Right lobe of liver (tissue), 6 donors: ENCODE measurements around the gene SLC26A8. TPM values are rescaled to one million over a fixed set of nuclear protein-coding genes. Genes with fewer than 3 reads are reported as not detected.

Source experiments
- ATAC-seq, 4 donors: fragments of 200-7000 bp; cut with Tn5 transposase; one replicate each; pipeline ENCODE4 v1.9.1; 2020; ENCODE audit warnings: mild to moderate bottlenecking in 4 of 4, moderate library complexity in 4 of 4
- DNase-seq, 3 donors: peaks; one replicate each; pipeline ENCODE4 v3.0.0-alpha.2; 2020
- H3K27ac ChIP-seq, 3 donors: fragments of 200-600 bp; one replicate each; pipeline ENCODE4 v1.8.0; 2022
- H3K27me3 ChIP-seq, 2 donors: fragments of 200-600 bp; one replicate each; pipeline ENCODE4 v1.8.0; 2022
- H3K36me3 ChIP-seq, 4 donors: fragments of 200-600 bp; sonication (generic) in 1 of 4; one replicate each; pipeline versions ENCODE4 v1.5.1 to v1.8.0; 2017 to 2022; ENCODE audit warnings: control low read depth in 1 of 4
- H3K4me1 ChIP-seq, 4 donors: fragments of 200-600 bp; sonication (generic) in 1 of 4; one replicate each; pipeline versions ENCODE4 v1.5.1 to v1.8.0; 2017 to 2022; ENCODE audit warnings: control low read depth in 1 of 4
- H3K4me3 ChIP-seq, 3 donors: fragments of 200-600 bp; one replicate each; pipeline ENCODE4 v1.8.0; 2022
- H3K9me3 ChIP-seq, 4 donors: fragments of 200-600 bp; sonication (generic) in 1 of 4; one replicate each; pipeline versions ENCODE4 v1.5.1 to v1.8.0; 2017 to 2022; ENCODE audit warnings: control low read depth in 1 of 4
- CTCF ChIP-seq, 4 donors: fragments of 200-600 bp in 3 of 4; fragments of 450-650 bp in 1 of 4; IDR thresholded peaks; one replicate each; pipeline versions ENCODE4 v1.5.1 to v1.8.0; 2016 to 2022; ENCODE audit warnings: antibody characterized with exemption in 4 of 4, mild to moderate bottlenecking in 2 of 4
- POLR2A ChIP-seq: fragments of 450-650 bp; IDR thresholded peaks from one replicate; pipeline ENCODE4 v1.6.1; 2017; ENCODE audit warnings: antibody characterized with exemption, mild to moderate bottlenecking
- WGBS: methylation state at CpG from one replicate; pipeline ENCODE4 v1.1.6; 2018; ENCODE audit warnings: low coverage, low lambda C conversion rate; ENCODE audit not compliant: insufficient coverage; ENCODE audit errors: missing lambda C conversion rate; 5-methylcytosine and 5-hydroxymethylcytosine counted together
- intact Hi-C, 2 donors: fragments of 100-400 bp; cut with DNase I; formaldehyde crosslinking; loops; one replicate each; pipeline versions ENCODE4 v1.11.2 to v1.14.1; 2022
- long read RNA-seq: library from polyadenylated mRNA; unstranded; transcript quantifications from one replicate; pipeline ENCODE4 v2.0.0, GENCODE V29; 2019
- total RNA-seq, 6 experiments: library from RNA; depleted of rRNA in 2 of 6; stranded (reverse); fragments of >200 nt in 2 of 6; fragmentation: NEBNext Ultra II Directional in 3 of 6; extraction: Animal tissue kit (Norgen Biotek cat#: 25700) in 3 of 6; gene quantifications; one replicate each; pipeline versions ENCODE4 v1.1.0 to v1.2.4, GENCODE V29; 2016 to 2023
- donor health status: DM: no; HTN: yes; CAD: no.
- donor health status: DM: no; HTN: no; CAD: no.
- donor health status: DM: no; HTN: no; CAD: no.
- donor health status: DM: no; HTN: yes; CAD: no.
- donor health status: DM: no; HTN: yes; CAD: no.

Gene SLC26A8
- under 1 TPM; 0.06 to 0.33 (median 0.09) TPM for total RNA-seq
- long read RNA-seq = 0 reads

GRCh38 chr6:36023996-36024795 is at the start of gene SLC26A8:
TSS of gene SLC26A8 (minus strand) at chr6:36024641. CDS start at chr6:36019707, 4,934 bp downstream.
- Histone ChIP-seq H3K4me1 (no peaks in the 10 kb centered on the region), H3K9me3 (no peaks in the 10 kb centered on the region), H3K4me3 (no peak within 1 kb of the TSS), H3K27ac (no peak within 1 kb of the TSS), H3K27me3 (no peaks in the 10 kb centered on the region), H3K36me3 (no peaks in the 10 kb centered on the region)
- ATAC-seq (no peak), DNase-seq (peak in 2 of 3 donors; percentile 31 to 60)
- 35% methylated on average over 23 of the region's 44 CpGs for WGBS
- no peak for TF ChIP-seq CTCF (IDR thresholded peaks at IDR 0.05)
- TF ChIP-seq POLR2A = no peak
- intact Hi-C loops = no loop called here

- H3K36me3 ChIP-seq = peaks cover 0 to 17% (median under 1%) of the 10 kb centered on the region in 4 donors
- intact Hi-C loops = no loop called here
- H3K9me3 ChIP-seq = no peaks in the 10 kb centered on the region
- H3K4me3 ChIP-seq = no peak overlapping the region
- no peak for TF ChIP-seq CTCF (IDR thresholded peaks at IDR 0.05)
- TF ChIP-seq POLR2A = no peak
- DNase-seq (no peak), ATAC-seq (no peak)
- H3K4me1 ChIP-seq = peaks cover 0 to 26% (median 3%) of the 10 kb centered on the region in 4 donors
- no peak overlapping the region for H3K27ac ChIP-seq
- H3K27me3 ChIP-seq = no peaks in the 10 kb centered on the region
These were observed 49.1 kb upstream of the SLC26A8 start for GRCh38 chr6:36073587-36073986.

GRCh38 chr6:36072681-36073080 is 48.2 kb upstream of the SLC26A8 start:
- Histone ChIP-seq H3K9me3 (no peaks in the 10 kb centered on the region), H3K36me3 (peaks cover 0 to 9% (median 0%) of the 10 kb centered on the region in 4 donors), H3K27me3 (no peaks in the 10 kb centered on the region), H3K4me3 (no peak overlapping the region), H3K4me1 (peaks cover 0 to 31% (median 3%) of the 10 kb centered on the region in 4 donors), H3K27ac (no peak overlapping the region)
- no peak for ATAC-seq
- WGBS = 86% methylated on average over 4 of the region's 4 CpGs
- no peak for DNase-seq
- TF ChIP-seq POLR2A = no peak
- intact Hi-C loops = no loop called here

GRCh38 chr6:36071714-36072113 is 47.3 kb upstream of the SLC26A8 start:
- no peaks in the 10 kb centered on the region for H3K9me3 ChIP-seq
- TF ChIP-seq POLR2A (no peak), CTCF (IDR thresholded peaks at IDR 0.05) (no peak)
- intact Hi-C loops = no loop called here
- H3K36me3 ChIP-seq = peaks cover 0 to 7% (median 0%) of the 10 kb centered on the region in 4 donors
- no peak overlapping the region for H3K4me3 ChIP-seq
- ATAC-seq (no peak), DNase-seq (no peak)
- no peak overlapping the region for H3K27ac ChIP-seq
- H3K27me3 ChIP-seq = no peaks in the 10 kb centered on the region
- H3K4me1 ChIP-seq = peaks cover 0 to 40% (median 3%) of the 10 kb centered on the region in 4 donors
- WGBS = 100% methylated on average over 1 of the region's 1 CpG

- DNase-seq = no peak
- ATAC-seq = no peak
- no peak overlapping the region for H3K27ac ChIP-seq
- no peak for TF ChIP-seq POLR2A
- TF ChIP-seq CTCF (IDR thresholded peaks at IDR 0.05) = no peak
- 100% methylated on average over 3 of the region's 3 CpGs for WGBS
- H3K9me3 ChIP-seq = no peaks in the 10 kb centered on the region
- H3K27me3 ChIP-seq = no peaks in the 10 kb centered on the region
- intact Hi-C loops = no loop called here
- peaks cover 0 to 4% (median 0%) of the 10 kb centered on the region in 4 donors for H3K36me3 ChIP-seq
- peaks cover 0 to 44% (median 3%) of the 10 kb centered on the region in 4 donors for H3K4me1 ChIP-seq
- H3K4me3 ChIP-seq = no peak overlapping the region
These were observed 46.8 kb upstream of the SLC26A8 start for GRCh38 chr6:36071281-36071680.
